Fibroblast of skin of scalp (primary cell): ENCODE results near the gene DAG1.
A peak's percentile ranks its signal among the peaks of the same experiment; 100 is the strongest.

ENCODE experiments used
- DNase-seq: peaks from one replicate; pipeline ENCODE4 v3.0.0-alpha.2; 2013

DAG1 gene

DNA sequence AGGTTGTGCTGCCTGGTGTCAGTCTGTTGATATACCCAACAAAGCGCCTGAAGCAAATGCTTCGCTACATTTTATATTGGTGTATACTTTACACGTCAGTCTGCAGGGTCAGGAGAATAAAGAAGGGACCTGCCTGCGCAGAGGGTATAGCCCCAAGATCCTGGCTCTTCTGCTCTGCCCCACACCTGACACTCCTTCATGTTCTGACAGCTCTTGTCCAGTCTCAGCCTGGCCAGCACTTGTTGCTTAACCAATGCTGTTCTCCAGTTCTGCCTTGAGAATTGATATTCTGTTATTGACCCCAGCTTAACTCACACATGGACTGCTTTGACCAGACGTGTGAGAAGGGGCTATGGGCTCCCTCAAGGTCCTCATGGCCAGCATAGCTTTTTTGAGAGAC is 48.4 kb downstream of the DAG1 start:
- no peak for DNase-seq

DNA sequence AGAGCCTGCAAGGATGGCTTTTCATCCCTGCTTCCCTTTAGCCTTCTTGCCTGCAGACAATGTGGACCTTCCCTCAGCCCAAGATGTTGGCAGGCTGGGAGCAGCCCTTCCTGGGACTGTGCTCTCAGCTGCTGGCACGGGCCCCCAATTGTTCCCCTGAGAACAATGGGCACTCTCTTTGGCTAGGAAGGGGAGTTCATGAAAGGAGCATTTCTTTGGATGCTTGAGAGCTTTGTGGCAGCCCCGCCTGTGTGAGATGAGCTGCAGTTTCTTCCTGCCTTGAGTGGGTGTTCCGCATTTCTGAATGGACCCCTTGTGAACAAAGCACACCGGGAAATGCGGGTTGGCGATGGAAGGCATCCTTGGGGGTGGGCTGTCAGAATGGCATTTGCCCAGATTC is 49.2 kb downstream of the DAG1 start:
- DNase-seq, result no peak

DNA sequence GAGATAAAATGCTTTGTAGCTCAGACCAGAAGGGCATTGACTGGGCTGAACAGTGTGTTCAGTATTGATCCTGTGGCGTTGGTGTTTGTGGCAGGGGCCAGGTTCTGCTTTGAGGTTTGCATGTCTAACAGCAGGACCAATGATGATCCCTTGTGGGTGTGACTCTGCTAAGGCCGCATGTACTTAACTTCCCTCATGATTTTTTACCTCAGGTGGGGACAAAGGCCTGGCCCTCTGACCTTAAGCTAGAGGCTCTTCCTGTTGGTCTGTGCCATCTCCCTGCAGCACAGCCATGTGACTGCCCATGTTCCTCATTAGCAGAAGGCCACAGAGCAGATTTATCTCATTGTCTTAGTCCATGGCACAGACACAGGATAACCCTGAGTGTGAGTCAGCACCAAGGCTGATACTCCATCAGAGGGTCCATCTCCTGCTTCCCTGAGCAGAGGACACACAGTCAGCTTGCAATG is 49.9 kb downstream of the DAG1 start:
- no peak for DNase-seq

DNA sequence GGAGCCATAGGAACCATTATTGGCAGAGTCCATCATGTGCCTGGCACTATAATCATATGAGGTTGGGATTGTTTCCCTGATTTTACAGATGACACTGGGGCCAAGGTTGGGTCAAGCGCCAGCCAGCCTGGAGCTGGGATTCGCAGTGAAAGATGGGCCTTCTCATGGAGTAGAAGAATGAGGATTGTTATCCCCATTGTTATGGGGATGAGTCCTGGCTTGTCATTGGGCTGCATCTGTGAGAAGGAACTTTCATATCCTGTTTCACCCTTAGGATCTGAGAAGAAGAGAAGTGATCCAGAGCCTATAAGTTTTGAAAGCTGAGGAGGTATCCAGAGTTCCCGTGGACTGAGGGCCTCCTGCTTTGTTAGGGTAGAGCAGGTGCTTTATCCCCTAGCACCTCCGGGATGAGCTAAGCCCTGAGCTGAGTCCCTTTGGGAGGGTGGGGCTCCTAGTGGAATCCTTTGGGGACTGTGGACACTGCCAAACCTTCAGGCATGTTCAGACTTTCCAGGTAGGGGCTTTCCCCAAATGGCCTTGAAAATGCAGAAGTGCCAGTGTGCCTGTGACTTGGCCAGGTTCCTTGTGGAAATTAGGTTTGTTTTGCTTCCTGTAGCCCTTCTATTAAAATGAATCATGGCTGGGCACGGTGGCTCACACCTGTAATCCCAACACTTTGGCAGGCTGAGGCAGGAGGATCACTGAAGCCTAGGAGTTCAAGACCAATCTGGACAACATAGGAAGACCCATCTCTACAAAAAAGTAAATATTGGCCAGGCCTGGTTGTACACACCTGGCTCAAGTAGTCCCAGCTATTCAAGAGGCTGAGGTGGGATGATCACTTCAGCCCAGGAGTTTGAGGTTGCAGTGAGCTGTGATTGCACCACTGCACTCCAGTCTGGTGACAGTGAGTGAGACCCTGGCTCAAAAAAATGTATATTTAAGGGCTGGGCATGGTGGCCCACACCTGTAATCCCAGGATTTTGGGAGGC is 54.0 kb downstream of the DAG1 start:
- DNase-seq, result no peak

DNA sequence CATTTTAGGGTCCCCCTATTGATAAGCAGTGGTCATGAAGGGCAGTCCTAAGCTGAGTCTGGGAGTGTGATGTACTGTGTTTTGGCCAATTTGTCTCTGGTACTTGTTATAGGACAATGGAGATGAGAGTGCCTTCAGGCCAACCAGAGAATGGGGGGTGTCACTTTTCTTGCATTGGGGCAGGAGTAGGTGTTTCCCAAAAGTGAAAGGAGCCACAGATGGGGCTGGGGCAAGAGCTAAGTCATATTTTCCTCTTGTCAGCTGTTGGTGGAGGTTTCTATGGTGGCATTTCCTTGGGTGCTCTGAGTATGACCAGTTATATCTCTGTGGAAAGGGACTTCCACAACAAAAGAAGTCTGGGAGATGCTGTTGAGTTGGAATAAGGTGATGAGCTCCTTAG is 59.5 kb downstream of the DAG1 start:
- no peak for DNase-seq

DNA sequence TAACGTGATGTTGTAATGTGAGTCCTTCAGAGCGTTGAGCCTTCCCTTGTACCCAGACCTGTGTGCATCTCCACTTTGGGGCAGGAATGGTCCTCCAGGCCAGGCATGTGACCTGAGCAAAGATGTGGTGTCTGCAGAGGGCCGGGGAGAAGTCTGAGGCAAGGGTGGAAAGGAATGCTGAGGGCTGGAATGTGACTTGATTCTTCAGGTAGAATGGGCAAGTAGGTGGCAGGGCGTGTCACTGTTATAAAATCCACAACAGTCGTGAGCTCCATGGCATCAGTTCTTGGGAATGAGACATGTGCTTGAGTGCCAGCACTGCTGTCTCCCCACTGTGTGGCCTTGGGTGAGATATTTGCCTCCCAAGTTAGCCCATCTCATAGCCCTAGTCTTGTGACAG is 60.2 kb downstream of the DAG1 start:
- no peak for DNase-seq

DNA sequence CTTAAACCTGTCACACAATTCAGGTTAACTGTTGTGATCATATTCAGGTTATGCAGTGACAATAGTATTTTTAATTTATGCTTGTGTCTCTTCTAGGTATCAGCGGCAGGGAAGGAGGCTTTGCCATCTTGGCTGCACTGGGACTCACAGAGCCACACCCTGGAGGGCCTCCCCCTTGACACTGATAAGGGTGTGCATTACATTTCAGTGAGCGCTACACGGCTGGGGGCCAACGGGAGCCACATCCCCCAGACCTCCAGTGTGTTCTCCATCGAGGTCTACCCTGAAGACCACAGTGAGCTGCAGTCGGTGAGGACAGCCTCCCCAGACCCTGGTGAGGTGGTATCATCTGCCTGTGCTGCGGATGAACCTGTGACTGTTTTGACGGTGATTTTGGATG is 60.6 kb downstream of the DAG1 start:
- no peak for DNase-seq

DNA sequence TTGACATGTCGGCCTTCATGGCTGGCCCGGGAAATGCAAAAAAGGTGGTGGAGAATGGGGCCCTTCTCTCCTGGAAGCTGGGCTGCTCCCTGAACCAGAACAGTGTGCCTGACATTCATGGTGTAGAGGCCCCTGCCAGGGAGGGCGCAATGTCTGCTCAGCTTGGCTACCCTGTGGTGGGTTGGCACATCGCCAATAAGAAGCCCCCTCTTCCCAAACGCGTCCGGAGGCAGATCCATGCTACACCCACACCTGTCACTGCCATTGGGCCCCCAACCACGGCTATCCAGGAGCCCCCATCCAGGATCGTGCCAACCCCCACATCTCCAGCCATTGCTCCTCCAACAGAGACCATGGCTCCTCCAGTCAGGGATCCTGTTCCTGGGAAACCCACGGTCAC is 61.2 kb downstream of the DAG1 start:
- DNase-seq, result no peak

DNA sequence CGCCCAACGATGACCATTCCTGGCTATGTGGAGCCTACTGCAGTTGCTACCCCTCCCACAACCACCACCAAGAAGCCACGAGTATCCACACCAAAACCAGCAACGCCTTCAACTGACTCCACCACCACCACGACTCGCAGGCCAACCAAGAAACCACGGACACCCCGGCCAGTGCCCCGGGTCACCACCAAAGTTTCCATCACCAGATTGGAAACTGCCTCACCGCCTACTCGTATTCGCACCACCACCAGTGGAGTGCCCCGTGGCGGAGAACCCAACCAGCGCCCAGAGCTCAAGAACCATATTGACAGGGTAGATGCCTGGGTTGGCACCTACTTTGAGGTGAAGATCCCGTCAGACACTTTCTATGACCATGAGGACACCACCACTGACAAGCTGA is 61.6 kb downstream of the DAG1 start:
- no peak for DNase-seq

DNA sequence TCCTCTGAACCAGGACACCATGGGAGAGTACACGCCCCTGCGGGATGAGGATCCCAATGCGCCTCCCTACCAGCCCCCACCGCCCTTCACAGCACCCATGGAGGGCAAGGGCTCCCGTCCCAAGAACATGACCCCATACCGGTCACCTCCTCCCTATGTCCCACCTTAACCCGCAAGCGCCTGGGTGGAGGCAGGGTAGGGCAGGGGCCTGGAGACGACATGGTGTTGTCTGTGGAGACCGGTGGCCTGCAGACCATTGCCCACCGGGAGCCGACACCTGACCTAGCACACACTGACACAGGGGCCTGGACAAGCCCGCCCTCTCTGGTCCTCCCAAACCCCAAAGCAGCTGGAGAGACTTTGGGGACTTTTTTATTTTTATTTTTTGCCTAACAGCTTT is 63.0 kb downstream of the DAG1 start:
- DNase-seq, result no peak

DNA sequence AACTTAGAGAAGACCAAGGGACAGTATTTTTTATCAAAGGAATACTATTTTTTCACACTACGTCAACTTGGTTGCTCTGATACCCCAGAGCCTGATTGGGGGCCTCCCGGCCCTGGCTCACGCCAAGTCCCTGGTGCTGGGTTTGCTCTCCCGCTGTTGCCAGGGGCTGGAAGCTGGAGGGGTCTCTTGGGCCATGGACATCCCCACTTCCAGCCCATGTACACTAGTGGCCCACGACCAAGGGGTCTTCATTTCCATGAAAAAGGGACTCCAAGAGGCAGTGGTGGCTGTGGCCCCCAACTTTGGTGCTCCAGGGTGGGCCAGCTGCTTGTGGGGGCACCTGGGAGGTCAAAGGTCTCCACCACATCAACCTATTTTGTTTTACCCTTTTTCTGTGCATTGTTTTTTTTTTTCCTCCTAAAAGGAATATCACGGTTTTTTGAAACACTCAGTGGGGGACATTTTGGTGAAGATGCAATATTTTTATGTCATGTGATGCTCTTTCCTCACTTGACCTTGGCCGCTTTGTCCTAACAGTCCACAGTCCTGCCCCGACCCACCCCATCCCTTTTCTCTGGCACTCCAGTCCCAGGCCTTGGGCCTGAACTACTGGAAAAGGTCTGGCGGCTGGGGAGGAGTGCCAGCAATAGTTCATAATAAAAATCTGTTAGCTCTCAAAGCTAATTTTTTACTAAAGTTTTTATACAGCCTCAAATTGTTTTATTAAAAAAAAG is 63.9 kb downstream of the DAG1 start:
- no peak for DNase-seq

DNA sequence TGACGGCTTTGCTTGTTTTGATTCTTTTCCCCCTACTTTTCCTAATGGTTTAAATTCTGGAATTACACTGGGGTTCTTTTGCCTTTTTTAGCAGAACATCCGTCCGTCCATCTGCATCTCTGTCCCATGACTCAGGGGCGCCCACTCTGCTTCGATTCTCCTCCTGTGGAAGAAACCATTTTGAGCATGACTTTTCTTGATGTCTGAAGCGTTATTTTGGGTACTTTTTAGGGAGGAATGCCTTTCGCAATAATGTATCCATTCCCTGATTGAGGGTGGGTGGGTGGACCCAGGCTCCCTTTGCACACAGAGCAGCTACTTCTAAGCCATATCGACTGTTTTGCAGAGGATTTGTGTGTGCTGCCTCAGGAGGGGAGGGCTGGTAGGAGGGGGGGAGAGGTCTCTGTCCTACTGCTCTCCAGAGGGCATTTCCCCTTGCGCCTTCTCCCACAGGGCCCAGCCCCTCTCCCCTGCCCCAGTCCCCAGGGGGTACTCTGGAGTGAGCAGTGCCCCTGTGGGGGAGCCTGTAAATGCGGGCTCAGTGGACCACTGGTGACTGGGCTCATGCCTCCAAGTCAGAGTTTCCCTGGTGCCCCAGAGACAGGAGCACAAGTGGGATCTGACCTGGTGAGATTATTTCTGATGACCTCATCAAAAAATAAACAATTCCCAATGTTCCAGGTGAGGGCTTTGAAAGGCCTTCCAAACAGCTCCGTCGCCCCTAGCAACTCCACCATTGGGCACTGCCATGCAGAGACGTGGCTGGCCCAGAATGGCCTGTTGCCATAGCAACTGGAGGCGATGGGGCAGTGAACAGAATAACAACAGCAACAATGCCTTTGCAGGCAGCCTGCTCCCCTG is 64.7 kb downstream of the DAG1 start:
- DNase-seq, result no peak

DNA sequence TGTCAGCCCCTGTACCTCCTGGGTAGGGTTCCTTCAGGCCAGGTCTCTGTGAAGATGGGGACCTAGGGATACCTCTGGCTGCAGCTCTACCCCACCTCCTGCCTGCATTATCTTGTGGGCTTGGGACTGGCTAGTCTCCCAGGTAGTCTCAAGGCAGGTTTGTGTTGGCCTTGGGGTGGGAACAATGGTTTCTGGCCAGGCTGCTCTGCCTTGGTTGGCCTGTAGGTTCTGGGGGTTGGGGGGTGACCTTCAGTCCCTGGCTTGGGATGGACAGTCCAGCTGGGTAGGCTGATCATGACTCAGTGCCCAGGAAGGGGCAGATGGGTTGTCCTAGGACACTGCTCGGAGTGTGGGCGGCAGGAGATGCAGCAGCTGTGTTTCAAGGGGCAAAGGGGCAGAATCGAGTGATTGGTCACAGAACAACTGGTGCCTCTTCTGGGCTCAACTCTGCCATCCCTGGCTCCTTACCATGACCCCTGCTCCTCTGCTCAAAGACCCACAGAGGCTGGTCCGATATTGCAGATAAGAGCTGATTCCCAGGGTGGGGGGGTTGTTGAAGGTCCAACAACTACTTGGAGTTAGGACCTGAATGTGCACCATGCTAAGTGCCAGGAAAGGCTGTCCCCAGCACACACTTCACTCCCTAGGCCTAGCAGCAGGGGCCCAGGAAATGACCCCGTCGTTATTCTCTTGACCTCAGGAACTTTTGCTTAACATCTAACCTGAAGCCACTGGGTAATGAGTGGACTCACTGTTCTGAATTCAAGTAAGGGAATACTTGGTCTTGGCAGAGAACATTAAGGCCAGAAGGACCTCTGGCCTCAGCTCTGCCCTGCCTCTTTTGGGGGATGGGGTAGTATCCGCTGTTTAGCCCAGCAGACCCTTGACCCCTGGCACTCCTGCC is 66.2 kb downstream of the DAG1 start:
- DNase-seq, result no peak

DNA sequence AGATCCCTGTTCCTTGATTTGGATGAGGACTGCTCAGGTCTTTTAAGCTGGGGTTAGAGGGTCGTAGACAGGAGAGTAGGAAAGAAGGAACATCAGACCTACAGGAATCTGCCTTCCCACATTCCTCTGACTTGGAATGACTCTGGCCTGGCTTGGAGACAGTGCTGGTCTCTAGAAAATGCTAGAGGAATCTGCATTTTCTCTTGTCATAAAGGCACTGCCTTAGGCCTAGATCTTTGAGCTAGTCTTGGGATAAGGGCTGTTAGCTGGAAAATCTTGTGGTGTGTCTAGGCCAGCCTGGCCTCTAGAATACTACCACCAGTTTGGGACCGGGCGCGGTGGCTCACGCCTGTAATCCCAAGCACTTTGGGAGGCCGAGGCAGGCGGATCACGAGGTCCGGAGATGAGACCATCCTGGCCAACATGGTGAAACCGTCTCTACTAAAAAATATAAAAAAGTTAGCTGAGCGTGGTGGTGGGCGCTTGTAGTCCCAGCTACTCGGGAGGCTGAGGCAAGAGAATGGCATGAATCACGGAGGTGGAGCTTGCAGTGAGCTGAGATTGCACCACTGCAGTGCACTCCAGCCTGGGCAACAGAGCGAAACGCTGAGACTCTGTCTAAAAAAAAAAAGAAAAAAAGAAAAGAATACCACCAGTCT is 66.9 kb downstream of the DAG1 start:
- no peak for DNase-seq

DNA sequence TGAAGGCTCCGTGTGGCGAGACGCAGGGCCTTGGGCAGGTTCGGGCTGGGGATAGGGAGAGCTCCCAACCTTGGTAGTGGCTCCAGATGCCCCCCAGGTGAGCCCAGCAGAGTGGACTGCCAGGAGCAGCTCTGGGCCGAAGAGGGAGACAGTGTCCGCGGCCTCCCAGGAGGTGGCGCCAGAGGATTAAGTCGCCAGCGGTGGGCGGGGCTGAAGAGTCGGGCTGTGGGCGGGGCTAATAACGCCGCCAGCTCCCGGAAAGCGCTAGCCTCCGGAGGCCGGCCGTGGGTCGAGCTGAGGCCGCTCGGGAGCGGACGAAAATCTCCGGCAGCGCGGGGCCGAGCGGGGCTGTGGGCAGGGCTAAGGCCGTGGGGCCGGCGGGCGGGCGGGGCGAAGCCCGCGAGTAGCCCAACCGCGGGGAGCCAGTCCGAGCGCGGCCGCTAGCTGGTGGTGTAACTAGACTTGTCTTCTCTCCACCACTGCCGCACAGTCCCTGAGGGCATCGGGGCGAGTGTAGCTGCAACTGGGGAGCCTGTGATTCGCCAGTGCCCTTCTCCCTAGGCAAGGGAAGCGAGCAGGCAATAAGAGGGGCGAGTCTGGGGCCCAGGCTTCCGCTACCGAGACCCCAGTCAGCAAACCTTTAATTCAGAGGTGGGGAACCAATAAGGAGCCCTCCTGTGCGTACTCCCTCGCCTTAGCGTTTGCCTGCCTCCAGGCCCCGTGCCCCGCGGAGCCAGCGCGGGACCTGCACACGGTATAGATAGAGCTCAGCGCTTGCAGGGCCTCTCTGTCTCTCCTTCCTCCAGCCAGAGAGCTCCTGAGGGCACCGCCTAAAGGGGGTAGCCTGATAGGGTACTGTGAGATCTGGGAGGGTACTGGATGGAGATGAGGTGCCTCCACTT is 69.8 kb downstream of the DAG1 start:
- DNase-seq, result peak; percentile 94

DNA sequence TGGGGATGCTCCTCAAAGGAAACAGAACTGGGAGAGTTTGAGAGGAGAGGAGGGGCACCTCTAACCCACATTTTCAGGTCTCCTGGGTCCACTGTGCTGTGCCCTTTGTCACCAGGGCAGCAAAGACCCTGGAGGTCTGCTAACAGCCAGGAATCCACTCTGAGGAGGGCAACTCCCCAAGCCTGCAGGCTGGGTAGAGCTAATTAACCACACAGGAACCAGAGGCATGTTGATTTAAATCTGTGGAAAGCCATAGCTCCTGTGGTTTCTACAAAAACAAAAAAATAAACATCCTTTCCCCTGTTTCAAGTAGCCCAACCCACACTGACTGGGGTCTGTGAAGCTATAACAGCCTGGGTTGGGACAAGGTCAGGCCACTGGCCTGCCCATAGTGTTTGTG is 82.0 kb downstream of the DAG1 start:
- DNase-seq, result no peak

DNA sequence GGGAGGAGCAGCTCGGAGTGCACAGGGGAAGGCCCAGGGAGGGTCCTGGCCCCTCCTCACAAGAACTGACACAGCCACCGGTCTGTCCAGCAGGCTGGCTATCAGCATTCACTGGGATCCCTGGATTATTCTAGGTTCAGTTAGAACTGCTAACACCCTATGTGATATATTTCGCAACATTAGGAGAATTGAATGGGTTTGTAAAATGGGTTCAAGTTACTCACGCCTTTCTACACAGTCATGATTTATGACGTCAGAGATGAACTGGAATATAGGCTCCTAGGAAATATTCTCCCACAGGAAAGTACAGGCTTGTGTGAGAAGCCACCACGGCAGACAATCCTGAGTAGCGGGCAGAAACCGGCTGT is 83.2 kb downstream of the DAG1 start:
- peak; percentile 30 for DNase-seq

DNA sequence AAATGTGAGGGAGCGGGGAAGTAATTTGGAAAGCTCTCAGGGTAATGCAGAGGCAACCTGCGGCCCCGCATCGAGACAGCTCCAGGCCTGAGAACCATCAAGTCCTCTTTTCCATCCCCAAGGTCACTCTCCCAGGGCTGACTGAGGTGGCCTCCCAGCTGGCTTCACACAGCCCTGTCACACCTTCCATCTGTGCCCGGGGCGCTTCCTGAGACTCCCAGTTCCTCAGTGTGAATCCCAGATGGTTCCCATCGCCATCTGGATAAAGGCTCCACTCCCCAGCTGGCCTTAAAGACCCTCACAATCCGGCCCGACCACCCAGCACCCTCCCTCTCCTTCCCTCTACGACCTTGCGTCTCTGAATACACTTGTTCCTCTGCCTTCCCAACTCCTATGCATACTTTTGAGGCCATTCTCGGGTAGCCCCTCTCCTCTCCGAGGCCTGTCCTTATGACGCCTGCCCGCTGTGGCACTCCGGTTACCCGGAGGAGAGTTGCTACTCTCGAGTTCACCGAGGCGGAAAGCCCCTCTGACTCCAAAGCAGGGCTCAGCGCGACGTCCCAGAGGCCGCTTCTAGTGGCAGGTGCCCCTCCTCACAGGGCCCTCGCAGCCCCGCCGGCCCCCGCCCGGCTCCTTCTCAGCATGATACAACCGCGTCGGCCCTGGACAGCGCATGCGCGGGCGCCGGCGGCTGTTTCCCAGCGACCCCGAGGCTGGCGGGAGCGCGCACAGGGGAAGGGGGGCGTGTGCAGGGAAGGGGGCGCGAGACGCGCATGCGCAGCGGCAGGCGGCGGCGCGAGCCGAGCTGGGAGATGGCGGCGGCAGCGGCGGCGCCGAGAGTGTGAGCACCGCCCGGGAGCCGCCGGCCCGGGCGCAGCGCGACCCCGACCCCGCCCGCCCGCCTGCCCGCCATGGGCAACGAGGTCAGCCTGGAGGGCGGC is 83.9 kb downstream of the DAG1 start, which contains the start of gene BSN:
BSN (plus strand) TSS at position 786 of the 941 bp plus-strand sequence; CDS start at position 912, 126 bp downstream.
- peak; percentile 92 for DNase-seq
